HG03095 (cell line): Measurements from ENCODE around the gene ZG16.

ENCODE experiments used
- ATAC-seq: cut with Tn5 transposase; IDR thresholded peaks from one replicate; pipeline ENCODE4 v1.9.1; 2021; ENCODE audit warnings: moderate library complexity; ENCODE audit not compliant: unreplicated experiment

ZG16 gene

DNA sequence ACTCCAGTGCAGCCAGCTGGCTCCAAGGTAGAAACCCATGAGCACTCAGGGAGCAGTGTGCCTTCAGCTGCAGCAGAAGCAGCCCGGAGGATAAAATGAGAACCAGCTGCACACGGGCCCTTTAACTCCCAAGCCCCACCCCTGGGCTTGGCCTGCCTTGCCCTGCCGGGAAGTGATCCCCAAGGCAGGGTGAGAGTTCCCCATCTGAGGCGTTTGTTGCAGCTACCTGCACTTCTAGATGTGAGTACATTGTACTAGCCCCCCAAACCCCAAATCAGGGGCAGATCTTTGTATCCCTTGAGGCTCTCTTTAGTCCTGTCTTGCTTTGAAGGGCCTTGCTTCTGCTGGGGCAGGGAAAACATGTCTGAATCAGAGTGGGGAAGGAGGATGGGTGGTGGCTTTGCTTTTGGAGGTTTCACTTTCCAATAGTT is 42.2 kb downstream of the ZG16 start, which contains the start of gene MVP:
Gene MVP (plus strand): TSS at position 192 of the 431 bp plus-strand sequence. CDS start 10,088 bp downstream, outside the sequence.
- ATAC-seq, result no peak

- ATAC-seq, result peak; percentile 38
Observed at GRCh38 chr16:29820730-29821642, 42.9 kb downstream of the ZG16 start.

- ATAC-seq, result no peak
Observed at GRCh38 chr16:29821643-29822115, 43.6 kb downstream of the ZG16 start.

- ATAC-seq, result no peak
Observed at GRCh38 chr16:29824589-29825144, 46.6 kb downstream of the ZG16 start.

- ATAC-seq, result no peak
Observed at GRCh38 chr16:29825145-29826044, 47.3 kb downstream of the ZG16 start.

GRCh38 chr16:29826342-29826695 is 48.3 kb downstream of the ZG16 start:
- ATAC-seq, result no peak

GRCh38 chr16:29830774-29831173 is 52.7 kb downstream of the ZG16 start:
- no peak for ATAC-seq

DNA sequence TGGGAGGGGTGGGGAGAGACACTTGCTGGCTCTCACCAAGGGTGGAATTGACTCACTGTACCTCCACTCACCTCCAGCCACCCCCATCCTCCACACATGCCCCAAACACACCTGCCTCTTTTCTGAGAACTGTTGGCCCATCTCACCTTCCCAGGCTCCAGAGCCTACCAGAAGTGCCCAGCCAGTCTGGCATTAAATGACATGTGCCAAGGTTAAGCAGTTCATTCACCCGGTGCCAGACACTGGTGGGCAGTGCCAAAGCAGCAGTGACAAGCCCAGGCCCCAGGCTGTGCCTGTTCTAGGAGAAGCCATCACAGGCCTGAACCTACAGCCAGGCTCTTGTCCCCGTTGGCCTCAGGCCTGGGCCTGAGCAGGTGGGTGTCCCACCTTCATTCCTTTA is 53.4 kb downstream of the ZG16 start:
- ATAC-seq, result no peak
